HepG2 (cell line): Measurements from ENCODE around the gene ZFAND4. TPM values are rescaled to one million over a fixed set of nuclear protein-coding genes. Genes with fewer than 3 reads are reported as not detected.

ENCODE experiments used
- ATAC-seq: fragments of 200-7000 bp; cut with Tn5 transposase; 3 replicates; pipeline ENCODE4 v1.9.1; 2020; ENCODE audit warnings: mild to moderate bottlenecking, moderate library complexity
- BruUV-seq: library from RNA; stranded (reverse); fragments of 400-500 nt; replicated peaks from 2 replicates; lab custom pipeline; 2021; lab: Mats Ljungman, UMichigan
- CTCF ChIA-PET: fragments of 300-600 bp; formaldehyde crosslinking; extraction: SDS; loops from one replicate; lab custom pipeline; 2021; ENCODE audit warnings: low total read pairs, inconsistent platforms, low intra/inter-chr PET ratio; lab: Yijun Ruan, JAX
- POLR2A ChIA-PET: fragments of 350-600 bp; sonication (Branson Sonifier 250); formaldehyde crosslinking; loops from one replicate; lab custom pipeline; 2020; ENCODE audit warnings: antibody characterized with exemption, inconsistent platforms; lab: Yijun Ruan, JAX
- DNase-seq: peaks from one replicate; pipeline ENCODE4 v3.0.0-alpha.2; 2015; ENCODE audit warnings: low spot score
- FAIRE-seq: peaks from 3 replicates; lab custom pipeline; 2011; peaks lifted over from hg19 to GRCh38; lab: Jason Lieb, UNC
- H2AFZ ChIP-seq: one replicate; pipeline ENCODE4 v1.6.1; 2011; ENCODE audit warnings: low read length, inconsistent platforms
- H3K27ac ChIP-seq: fragments of 300-600 bp; 3 replicates; pipeline ENCODE4 v1.8.0; 2011; ENCODE audit warnings: mixed run types, mild to moderate bottlenecking, mixed read lengths, low read length, inconsistent platforms; ENCODE audit not compliant: insufficient read depth; ENCODE audit errors: extremely low read length
- H3K27me3 ChIP-seq, 2 experiments: fragments of 200-600 bp in 1 of 2; 2 replicates in 1 of 2; 3 replicates in 1 of 2; pipeline versions ENCODE4 v1.6.0 to v1.8.0; 2011; ENCODE audit warnings: low read length in 2 of 2, mild to moderate bottlenecking in 2 of 2, moderate library complexity in 2 of 2, inconsistent platforms in 1 of 2; ENCODE audit not compliant: insufficient read depth in 2 of 2, control insufficient read depth in 1 of 2
- H3K36me3 ChIP-seq, 2 experiments: fragments of 200-600 bp in 1 of 2; replicated peaks in 1 of 2; 2 replicates in 1 of 2; 3 replicates in 1 of 2; pipeline versions ENCODE4 v1.5.1 to v1.8.0; 2011; ENCODE audit warnings: low read length in 2 of 2, inconsistent platforms in 1 of 2; ENCODE audit not compliant: insufficient read depth in 2 of 2, control insufficient read depth in 1 of 2
- H3K4me1 ChIP-seq: 2 replicates; pipeline ENCODE4 v1.5.1; 2012; ENCODE audit warnings: low read length, inconsistent platforms; ENCODE audit not compliant: insufficient read depth
- H3K4me2 ChIP-seq: 2 replicates; pipeline ENCODE4 v1.6.0; 2011; ENCODE audit warnings: low read depth, low read length, inconsistent platforms
- H3K4me3 ChIP-seq, 3 experiments: fragments of 200-600 bp in 1 of 3; sonication (generic), shearing (Covaris generic) in 1 of 3; replicated peaks in 1 of 3; 2 replicates each; pipeline ENCODE4 v1.5.1; 2011 to 2016; ENCODE audit warnings: low read length in 3 of 3, inconsistent platforms in 2 of 3, low read depth in 2 of 3, mild to moderate bottlenecking in 2 of 3, control low read depth in 1 of 3, mixed read lengths in 1 of 3; ENCODE audit not compliant: insufficient read depth in 1 of 3
- H3K79me2 ChIP-seq: one replicate; pipeline ENCODE4 v1.6.1; 2011; ENCODE audit warnings: low read length, inconsistent platforms; ENCODE audit not compliant: insufficient read depth
- H3K9ac ChIP-seq: 2 replicates; pipeline ENCODE4 v1.6.0; 2011; ENCODE audit warnings: mild to moderate bottlenecking, low read depth, low read length, inconsistent platforms; ENCODE audit not compliant: insufficient read depth
- H3K9me3 ChIP-seq: 2 replicates; pipeline ENCODE4 v1.5.1; 2012; ENCODE audit warnings: mild to moderate bottlenecking, low read length
- H4K20me1 ChIP-seq: 2 replicates; pipeline ENCODE4 v1.6.0; 2011; ENCODE audit warnings: inconsistent platforms, mild to moderate bottlenecking, low read length, moderate library complexity; ENCODE audit not compliant: insufficient read depth
- FIP1L1 ChIP-seq: fragments of 200-400 bp; formaldehyde crosslinking; IDR thresholded peaks from 2 replicates; pipeline ENCODE4 v1.6.1; 2018; ENCODE audit warnings: low read depth, mild to moderate bottlenecking, low read length, moderate library complexity, borderline replicate concordance; ENCODE audit not compliant: insufficient read depth
- FOXO1 ChIP-seq: sonication (generic); formaldehyde crosslinking; IDR thresholded peaks from 2 replicates; pipeline ENCODE4 v1.4.0; 2020; ENCODE audit warnings: missing genetic modification reagents
- MIXL1 ChIP-seq: IDR thresholded peaks from 2 replicates; pipeline ENCODE4 v1.6.1; 2016
- YEATS4 ChIP-seq: sonication (generic); formaldehyde crosslinking; IDR thresholded peaks from 2 replicates; pipeline ENCODE4 v1.4.0; 2020; ENCODE audit warnings: missing genetic modification reagents, borderline replicate concordance
- WGBS: methylation state at CpG from one replicate; pipeline ENCODE4 v1.1.6; 2017; ENCODE audit warnings: low lambda C conversion rate; 5-methylcytosine and 5-hydroxymethylcytosine counted together
- in situ Hi-C: cut with HindIII; loops from 2 replicates; pipeline ENCODE4 v1.10.0; 2017; ENCODE audit warnings: low pct_unique_long_range_greater_than_20kb; ENCODE audit not compliant: extremely low pct_ligation_motif_present
- intact Hi-C: fragments of 100-400 bp; cut with micrococcal nuclease; formaldehyde crosslinking; loops from one replicate; pipeline ENCODE4 v1.10.0; 2022; ENCODE audit not compliant: unreplicated experiment
- polyA plus RNA-seq, 8 experiments: library from polyadenylated mRNA; depleted of rRNA in 3 of 8; stranded (reverse) in 7 of 8; unstranded in 1 of 8; fragments of >200 nt; fragmentation: Illumina TruSeq in 4 of 8; extraction: Trizol in 4 of 8; gene quantifications; 2 replicates each; pipeline versions ENCODE4 v1.2.1 to v1.2.3, GENCODE V29; 2011 to 2016; ENCODE audit warnings: low read depth in 4 of 8, missing spikeins in 1 of 8, mixed read lengths in 1 of 8; ENCODE audit not compliant: insufficient read depth in 1 of 8
- total RNA-seq, 5 experiments: library from RNA; depleted of rRNA; stranded (reverse); fragments of >200 nt; fragmentation: Illumina TruSeq; extraction: Trizol; gene quantifications; 2 replicates each; pipeline ENCODE4 v1.2.3, GENCODE V29; 2016; ENCODE audit warnings: low read depth in 1 of 5
- TF ChIP-seq, protein P1 (sequence below): IDR thresholded peaks from 2 replicates; pipeline ENCODE4 v1.6.1; 2016
- TF ChIP-seq, protein P2 (sequence below): sonication (generic); formaldehyde crosslinking; IDR thresholded peaks from 2 replicates; pipeline ENCODE4 v1.4.0; 2020; ENCODE audit warnings: mild to moderate bottlenecking, missing genetic modification reagents

ZFAND4 gene
- total and polyA plus RNA-seq, 2 of the 13 experiments (the other 11 are each of a cell fraction or from before 2014, with no cell fraction given), result 2.9 to 9.2 TPM

DNA sequence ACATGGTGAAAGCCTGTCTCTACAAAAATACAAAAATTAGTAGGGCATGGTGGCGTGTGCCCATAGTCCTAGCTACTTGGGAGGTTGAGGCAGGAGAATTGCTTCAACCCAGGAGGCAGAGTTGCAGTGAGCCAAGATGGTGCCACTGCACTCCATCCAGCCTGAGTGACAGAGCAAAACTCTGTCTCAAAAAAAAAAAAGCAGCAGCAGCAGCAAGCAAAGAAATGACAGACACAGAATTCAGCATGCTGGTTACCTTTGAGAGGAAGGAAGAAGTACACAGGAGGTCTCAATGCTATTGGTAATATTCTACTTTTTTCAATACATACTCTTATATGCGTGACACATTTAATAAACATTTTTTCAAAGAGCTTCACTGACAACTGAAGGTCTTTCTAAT, 81.3 kb downstream of the ZFAND4 start:
- no peaks in the 10 kb centered on the region; a peak in 1 of 5 replicates for H3K27me3 ChIP-seq
- in situ Hi-C loops, result no loop called here
- 93% methylated on average over 2 of the region's 2 CpGs for WGBS
- peaks cover 46% of the 10 kb centered on the region for H3K4me1 ChIP-seq
- no peak overlapping the region for H3K27ac ChIP-seq
- peaks cover 37% of the 10 kb centered on the region for H3K79me2 ChIP-seq
- no peaks in the 10 kb centered on the region for H4K20me1 ChIP-seq
- BruUV-seq, result no TSS peak
- H3K9ac ChIP-seq, result no peak overlapping the region
- H3K9me3 ChIP-seq, result no peaks in the 10 kb centered on the region
- CTCF ChIA-PET, result no interaction called here
- DNase-seq, result no peak
- intact Hi-C loops, result no loop called here
- no peak for FAIRE-seq
- no peak overlapping the region for H3K4me2 ChIP-seq
- no peak overlapping the region for H3K4me3 ChIP-seq
- ATAC-seq, result no peak
- TF ChIP-seq, protein P1, sequence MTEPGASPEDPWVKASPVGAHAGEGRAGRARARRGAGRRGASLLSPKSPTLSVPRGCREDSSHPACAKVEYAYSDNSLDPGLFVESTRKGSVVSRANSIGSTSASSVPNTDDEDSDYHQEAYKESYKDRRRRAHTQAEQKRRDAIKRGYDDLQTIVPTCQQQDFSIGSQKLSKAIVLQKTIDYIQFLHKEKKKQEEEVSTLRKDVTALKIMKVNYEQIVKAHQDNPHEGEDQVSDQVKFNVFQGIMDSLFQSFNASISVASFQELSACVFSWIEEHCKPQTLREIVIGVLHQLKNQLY (CRISPR knock-in tag), result no peak
- TF ChIP-seq FOXO1 (CRISPR knock-in tag) (no peak), MIXL1 (no peak)
- POLR2A ChIA-PET, result no interaction called here
- H3K36me3 ChIP-seq, result peaks cover 0 to 4% of the 10 kb centered on the region in 2 experiments; a peak in 1 of 5 replicates
- H2AFZ ChIP-seq, result no peak overlapping the region

- peaks cover 42% of the 10 kb centered on the region for H3K79me2 ChIP-seq
- FAIRE-seq, result no peak
- ChIA-PET POLR2A (no interaction called here), CTCF (no interaction called here)
- H3K9ac ChIP-seq, result no peak overlapping the region
- no peak overlapping the region for H3K4me3 ChIP-seq
- H3K27ac ChIP-seq, result no peak overlapping the region
- no peaks in the 10 kb centered on the region for H3K9me3 ChIP-seq
- H3K36me3 ChIP-seq, result peaks cover 0 to 4% of the 10 kb centered on the region in 2 experiments; a peak in 1 of 5 replicates
- peaks cover 32% of the 10 kb centered on the region for H3K4me1 ChIP-seq
- 96% methylated on average over 2 of the region's 2 CpGs for WGBS
- H3K4me2 ChIP-seq, result no peak overlapping the region
- TF ChIP-seq FIP1L1 (no peak), YEATS4 (CRISPR knock-in tag) (no peak)
- TF ChIP-seq, protein P2, sequence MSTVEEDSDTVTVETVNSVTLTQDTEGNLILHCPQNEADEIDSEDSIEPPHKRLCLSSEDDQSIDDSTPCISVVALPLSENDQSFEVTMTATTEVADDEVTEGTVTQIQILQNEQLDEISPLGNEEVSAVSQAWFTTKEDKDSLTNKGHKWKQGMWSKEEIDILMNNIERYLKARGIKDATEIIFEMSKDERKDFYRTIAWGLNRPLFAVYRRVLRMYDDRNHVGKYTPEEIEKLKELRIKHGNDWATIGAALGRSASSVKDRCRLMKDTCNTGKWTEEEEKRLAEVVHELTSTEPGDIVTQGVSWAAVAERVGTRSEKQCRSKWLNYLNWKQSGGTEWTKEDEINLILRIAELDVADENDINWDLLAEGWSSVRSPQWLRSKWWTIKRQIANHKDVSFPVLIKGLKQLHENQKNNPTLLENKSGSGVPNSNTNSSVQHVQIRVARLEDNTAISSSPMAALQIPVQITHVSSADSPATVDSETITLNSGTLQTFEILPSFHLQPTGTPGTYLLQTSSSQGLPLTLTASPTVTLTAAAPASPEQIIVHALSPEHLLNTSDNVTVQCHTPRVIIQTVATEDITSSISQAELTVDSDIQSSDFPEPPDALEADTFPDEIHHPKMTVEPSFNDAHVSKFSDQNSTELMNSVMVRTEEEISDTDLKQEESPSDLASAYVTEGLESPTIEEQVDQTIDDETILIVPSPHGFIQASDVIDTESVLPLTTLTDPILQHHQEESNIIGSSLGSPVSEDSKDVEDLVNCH (CRISPR knock-in tag), result no peak
- no TSS peak for BruUV-seq
- in situ Hi-C loops (no loop called here), intact Hi-C loops (no loop called here)
- H3K27me3 ChIP-seq, result no peaks in the 10 kb centered on the region; a peak in 1 of 5 replicates
- DNase-seq, result no peak
- no peak overlapping the region for H2AFZ ChIP-seq
- no peaks in the 10 kb centered on the region for H4K20me1 ChIP-seq
- ATAC-seq, result no peak
These were observed 82.7 kb downstream of the ZFAND4 start for GRCh38 chr10:45589868-45590267.
